HL-60 (cell line): ENCODE results near the gene IZUMO2.

Experiments used
- DNase-seq, 2 experiments: peaks; one replicate each; pipeline ENCODE4 v3.0.0-alpha.2; 2010 to 2020; ENCODE audit warnings: low read depth in 1 of 2, low spot score in 1 of 2
- H3K27ac ChIP-seq: fragments of 250-450 bp; sonication (Bioruptor Pico); replicated peaks from 2 replicates; pipeline ENCODE4 v1.5.1; 2020; ENCODE audit warnings: mild to moderate bottlenecking, moderate library complexity
- H3K27me3 ChIP-seq: fragments of 250-450 bp; sonication (Bioruptor Pico); 2 replicates; pipeline ENCODE4 v1.5.1; 2021; ENCODE audit warnings: mild to moderate bottlenecking, moderate library complexity; ENCODE audit not compliant: insufficient read depth, poor library complexity, severe bottlenecking
- H3K4me3 ChIP-seq: replicated peaks from 2 replicates; pipeline ENCODE4 v1.5.1; 2011; ENCODE audit warnings: mild to moderate bottlenecking, control low read depth, low read length; ENCODE audit not compliant: insufficient read depth
- CTCF ChIP-seq: IDR thresholded peaks from one replicate; pipeline ENCODE4 v1.5.1; 2011; ENCODE audit warnings: low read length, control low read depth, inconsistent platforms; ENCODE audit not compliant: insufficient read depth
- GABPA ChIP-seq: IDR thresholded peaks from 2 replicates; pipeline ENCODE4 v1.6.1; 2012; ENCODE audit warnings: low read depth
- POLR2AphosphoS5 ChIP-seq: IDR thresholded peaks from 2 replicates; pipeline ENCODE4 v1.6.1; 2012; ENCODE audit warnings: low read depth
- REST ChIP-seq: IDR thresholded peaks from 2 replicates; pipeline ENCODE4 v1.6.1; 2012; ENCODE audit warnings: low read depth; ENCODE audit not compliant: insufficient replicate concordance
- SPI1 ChIP-seq: IDR thresholded peaks from 2 replicates; pipeline ENCODE4 v1.6.1; 2012; ENCODE audit warnings: low read depth, mild to moderate bottlenecking, borderline replicate concordance

Gene IZUMO2

GRCh38 chr19:50199259-50199555 is 36.1 kb upstream of the IZUMO2 start:
- DNase-seq: no peak
- no peak overlapping the region for H3K27ac ChIP-seq
- TF ChIP-seq REST: no peak
- TF ChIP-seq CTCF: no peak
- no peak for TF ChIP-seq GABPA
- TF ChIP-seq SPI1: no peak
- no peak for TF ChIP-seq POLR2AphosphoS5

DNA sequence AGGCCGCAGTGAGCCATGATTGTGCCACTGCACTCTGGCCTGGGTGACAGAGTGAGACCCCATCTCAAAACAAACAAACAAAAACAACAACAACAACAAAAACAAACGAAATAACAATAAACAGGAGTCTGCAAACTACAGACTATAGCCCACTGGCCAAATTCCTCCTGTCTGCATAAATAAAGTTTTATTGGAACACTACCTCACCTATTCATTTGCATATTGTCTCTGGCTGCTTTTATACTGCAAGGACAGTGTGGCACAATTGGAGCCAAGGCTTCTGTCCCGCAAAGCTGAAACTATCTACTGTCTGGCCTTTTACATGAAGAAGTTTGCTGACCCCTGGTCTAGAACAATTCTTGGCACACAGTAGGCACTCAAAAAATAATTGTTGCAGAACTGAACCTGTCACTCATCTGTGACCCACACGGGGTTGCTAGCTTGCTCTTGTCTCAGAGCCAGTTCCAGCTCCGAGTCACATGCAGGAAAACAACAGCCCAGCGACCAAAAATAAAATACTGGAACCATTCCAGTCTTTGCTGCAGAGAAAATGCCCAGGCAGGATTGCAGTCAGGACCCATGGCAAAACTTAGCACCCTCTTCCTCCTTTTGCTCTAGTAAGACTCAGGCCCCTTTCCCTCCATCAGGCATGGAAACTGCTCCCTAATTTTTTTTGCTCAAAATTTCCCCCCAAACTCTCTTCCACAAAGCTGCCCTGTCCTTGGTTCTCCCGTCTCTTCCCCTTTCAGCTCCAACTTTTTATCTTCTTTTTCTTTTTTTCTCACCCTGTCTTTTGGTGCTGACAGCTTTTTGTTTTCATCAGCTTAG is 35.6 kb upstream of the IZUMO2 start:
- Histone ChIP-seq H3K27me3 (peaks cover 4% of the 10 kb centered on the region), H3K4me3 (no peak overlapping the region), H3K27ac (no peak overlapping the region)
- DNase-seq: no peak
- TF ChIP-seq CTCF: no peak
- no peak for TF ChIP-seq GABPA
- no peak for TF ChIP-seq SPI1
- TF ChIP-seq REST: no peak
- no peak for TF ChIP-seq POLR2AphosphoS5

More at GRCh38 chr19:50199259-50199555, 36.1 kb upstream of the IZUMO2 start:
- Histone ChIP-seq H3K4me3 (no peak overlapping the region), H3K27me3 (peaks cover 9% of the 10 kb centered on the region)

GRCh38 chr19:50197348-50197747 is 34.3 kb upstream of the IZUMO2 start:
- H3K27ac ChIP-seq: no peak overlapping the region
- no peak for TF ChIP-seq GABPA
- no peak for TF ChIP-seq POLR2AphosphoS5
- no peak for TF ChIP-seq REST
- no peak for TF ChIP-seq CTCF
- TF ChIP-seq SPI1: no peak
- no peaks in the 10 kb centered on the region for H3K27me3 ChIP-seq
- no peak overlapping the region for H3K4me3 ChIP-seq
- DNase-seq: no peak
